H1 (cell line): Measurements from ENCODE around the gene STK36. TPM values are rescaled to one million over a fixed set of nuclear protein-coding genes. Genes with fewer than 3 reads are reported as not detected.

Experiments
- CTCF ChIA-PET: fragments of 300-600 bp; sonication (Branson Sonifier 250); formaldehyde crosslinking; loops from one replicate; lab custom pipeline; 2021; ENCODE audit not compliant: partially characterized antibody; lab: Charles Lee
- POLR2A ChIA-PET: fragments of 300-600 bp; sonication (Branson Sonifier 250); formaldehyde crosslinking; loops from one replicate; lab custom pipeline; 2021; ENCODE audit warnings: inconsistent platforms; ENCODE audit not compliant: partially characterized antibody; lab: Charles Lee
- DNase-seq, 2 experiments: peaks; one replicate each; pipeline versions ENCODE4 v3.0.0 to v3.0.0-alpha.2; 2010 to 2022; ENCODE audit warnings: low spot score in 2 of 2, low read depth in 1 of 2, mixed read lengths in 1 of 2
- FAIRE-seq: peaks from 2 replicates; lab custom pipeline; 2011; peaks lifted over from hg19 to GRCh38; lab: Jason Lieb, UNC
- H2AFZ ChIP-seq: 2 replicates; pipeline ENCODE4 v1.8.1; 2012; ENCODE audit warnings: low read length, inconsistent platforms
- H2AK5ac ChIP-seq: 2 replicates; pipeline ENCODE4 v1.6.1; 2013; ENCODE audit warnings: low read depth, low read length
- H2BK120ac ChIP-seq: replicated peaks from 2 replicates; pipeline ENCODE3; 2013; ENCODE audit warnings: low read depth, low read length, inconsistent platforms
- H2BK12ac ChIP-seq: 2 replicates; pipeline ENCODE4 v1.6.1; 2013; ENCODE audit warnings: low read depth, low read length
- H2BK15ac ChIP-seq: 2 replicates; pipeline ENCODE4 v1.6.1; 2013; ENCODE audit warnings: low read length
- H2BK20ac ChIP-seq: 2 replicates; pipeline ENCODE4 v1.6.1; 2013; ENCODE audit warnings: low read length
- H2BK5ac ChIP-seq: 2 replicates; pipeline ENCODE4 v1.6.1; 2013; ENCODE audit warnings: low read depth, low read length
- H3K14ac ChIP-seq: 2 replicates; pipeline ENCODE4 v1.6.1; 2013; ENCODE audit warnings: inconsistent platforms; ENCODE audit not compliant: insufficient read length
- H3K18ac ChIP-seq: 2 replicates; pipeline ENCODE4 v1.6.1; 2013; ENCODE audit warnings: low read length; ENCODE audit errors: extremely low read depth
- H3K23ac ChIP-seq: 2 replicates; pipeline ENCODE4 v1.6.1; 2013; ENCODE audit warnings: inconsistent platforms; ENCODE audit not compliant: insufficient read length
- H3K23me2 ChIP-seq: 2 replicates; pipeline ENCODE4 v1.6.1; 2013; ENCODE audit warnings: low read depth, low read length
- H3K27ac ChIP-seq: 2 replicates; pipeline ENCODE4 v1.6.1; 2011; ENCODE audit warnings: low read depth, low read length, inconsistent platforms
- H3K27me3 ChIP-seq, 4 experiments: replicated peaks in 1 of 4; 1 replicate in 1 of 4; 2 replicates in 3 of 4; pipeline versions ENCODE4 v1.6.1 to v1.8.1; 2011 to 2013; ENCODE audit warnings: low read length in 3 of 4, mild to moderate bottlenecking in 3 of 4, inconsistent platforms in 2 of 4, mixed read lengths in 2 of 4, moderate library complexity in 1 of 4; ENCODE audit not compliant: control insufficient read depth in 3 of 4, insufficient read depth in 3 of 4; ENCODE audit errors: extremely low read depth in 1 of 4
- H3K36me3 ChIP-seq, 4 experiments: 2 replicates each; pipeline versions ENCODE4 v1.6.1 to v1.8.1; 2011 to 2013; ENCODE audit warnings: mild to moderate bottlenecking in 4 of 4, low read length in 3 of 4, moderate library complexity in 2 of 4, control low read depth in 1 of 4, inconsistent platforms in 1 of 4; ENCODE audit not compliant: insufficient read depth in 4 of 4, control insufficient read depth in 2 of 4
- H3K4ac ChIP-seq: replicated peaks from 2 replicates; pipeline ENCODE3; 2013; ENCODE audit warnings: low read length, low read depth, mixed read lengths, inconsistent platforms; ENCODE audit not compliant: insufficient read length
- H3K4me1 ChIP-seq, 4 experiments: replicated peaks in 1 of 4; 1 replicate in 1 of 4; 2 replicates in 3 of 4; pipeline versions ENCODE4 v1.6.1 to v1.8.1; 2011 to 2013; ENCODE audit warnings: low read length in 3 of 4, inconsistent platforms in 2 of 4, mixed read lengths in 1 of 4; ENCODE audit not compliant: insufficient read depth in 4 of 4, control insufficient read depth in 3 of 4
- H3K4me2 ChIP-seq, 2 experiments: 2 replicates each; pipeline versions ENCODE4 v1.6.1 to v1.8.1; 2011 to 2013; ENCODE audit warnings: low read depth in 2 of 2, low read length in 2 of 2, control low read depth in 1 of 2, inconsistent platforms in 1 of 2, mild to moderate bottlenecking in 1 of 2; ENCODE audit not compliant: insufficient read depth in 1 of 2
- H3K4me3 ChIP-seq, 4 experiments: fragments of 200-600, 300-600 bp in 1 of 4; sonication (generic), shearing (Covaris generic), sonication (Bioruptor Twin) in 1 of 4; 2 replicates each; pipeline versions ENCODE4 v1.5.1 to v1.8.1; 2011 to 2016; ENCODE audit warnings: low read length in 4 of 4, low read depth in 3 of 4, control low read depth in 2 of 4, inconsistent platforms in 2 of 4, mild to moderate bottlenecking in 2 of 4, mixed read lengths in 1 of 4, moderate library complexity in 1 of 4; ENCODE audit not compliant: insufficient read depth in 2 of 4; ENCODE audit errors: extremely low read depth in 1 of 4
- H3K56ac ChIP-seq: replicated peaks from 2 replicates; pipeline ENCODE3; 2013; ENCODE audit warnings: low read depth, mild to moderate bottlenecking, mixed read lengths, low read length, inconsistent platforms; ENCODE audit not compliant: insufficient read length
- H3K79me1 ChIP-seq: 2 replicates; pipeline ENCODE4 v1.6.1; 2013; ENCODE audit warnings: low read depth, low read length, control low read depth
- H3K79me2 ChIP-seq, 2 experiments: 2 replicates each; pipeline versions ENCODE4 v1.6.1 to v1.8.1; 2012 to 2013; ENCODE audit warnings: low read length in 2 of 2, mild to moderate bottlenecking in 2 of 2, inconsistent platforms in 1 of 2; ENCODE audit not compliant: insufficient read depth in 2 of 2, control insufficient read depth in 1 of 2
- H3K9ac ChIP-seq, 4 experiments: replicated peaks in 1 of 4; 1 replicate in 1 of 4; 2 replicates in 3 of 4; pipeline versions ENCODE4 v1.6.1 to v1.8.1; 2011 to 2013; ENCODE audit warnings: low read depth in 3 of 4, low read length in 3 of 4, control low read depth in 2 of 4, mild to moderate bottlenecking in 2 of 4, moderate library complexity in 2 of 4, inconsistent platforms in 1 of 4; ENCODE audit errors: extremely low read depth in 1 of 4
- H3K9me3 ChIP-seq, 2 experiments: 2 replicates each; pipeline versions ENCODE4 v1.6.1 to v1.8.1; 2012 to 2013; ENCODE audit warnings: mild to moderate bottlenecking in 2 of 2, moderate library complexity in 2 of 2, control low read depth in 1 of 2, inconsistent platforms in 1 of 2, low read depth in 1 of 2, low read length in 1 of 2, mixed read lengths in 1 of 2; ENCODE audit not compliant: insufficient read depth in 2 of 2
- H4K20me1 ChIP-seq, 2 experiments: replicated peaks in 1 of 2; 2 replicates each; pipeline versions ENCODE3 to v1.8.1; 2011 to 2013; ENCODE audit warnings: inconsistent platforms in 2 of 2, low read length in 2 of 2, mild to moderate bottlenecking in 1 of 2; ENCODE audit not compliant: insufficient read depth in 2 of 2, control insufficient read depth in 1 of 2
- H4K5ac ChIP-seq: 2 replicates; pipeline ENCODE4 v1.6.1; 2013; ENCODE audit warnings: low read length, low read depth, mixed read lengths, inconsistent platforms; ENCODE audit not compliant: insufficient read length
- H4K8ac ChIP-seq: 2 replicates; pipeline ENCODE4 v1.8.0; 2013; ENCODE audit warnings: mild to moderate bottlenecking, moderate library complexity, low read length, inconsistent platforms; ENCODE audit not compliant: insufficient read depth; ENCODE audit errors: extremely low read depth
- H4K91ac ChIP-seq: replicated peaks from 2 replicates; pipeline ENCODE3; 2013; ENCODE audit warnings: low read length, mixed read lengths, inconsistent platforms; ENCODE audit not compliant: insufficient read length
- CEBPB ChIP-seq: IDR thresholded peaks from 2 replicates; pipeline ENCODE4 v1.6.1; 2012; ENCODE audit warnings: low read depth, low read length
- CREB1 ChIP-seq: IDR thresholded peaks from 2 replicates; pipeline ENCODE4 v1.6.1; 2012; ENCODE audit warnings: inconsistent platforms
- CTBP2 ChIP-seq: IDR thresholded peaks from 2 replicates; pipeline ENCODE4 v1.7.0; 2011; ENCODE audit warnings: borderline replicate concordance, mild to moderate bottlenecking, moderate library complexity, mixed read lengths, low read length; ENCODE audit not compliant: insufficient read depth, insufficient read length
- EP300 ChIP-seq, 2 experiments: IDR thresholded peaks; 1 replicate in 1 of 2; 2 replicates in 1 of 2; pipeline ENCODE4 v1.6.1; 2011 to 2012; ENCODE audit warnings: low read depth in 2 of 2, low read length in 2 of 2, mild to moderate bottlenecking in 2 of 2, borderline replicate concordance in 1 of 2, inconsistent platforms in 1 of 2, moderate library complexity in 1 of 2
- EZH2 ChIP-seq: fragments of 200-600 bp; sonication (generic); IDR thresholded peaks from 2 replicates; pipeline ENCODE4 v1.7.1; 2012; ENCODE audit warnings: low read depth, mild to moderate bottlenecking, moderate library complexity, low read length, inconsistent platforms; ENCODE audit not compliant: severe bottlenecking
- KDM4A ChIP-seq: IDR thresholded peaks from one replicate; pipeline ENCODE4 v1.7.1; 2012; ENCODE audit warnings: low read depth, mild to moderate bottlenecking, moderate library complexity, low read length, inconsistent platforms; ENCODE audit not compliant: severe bottlenecking
- PHF8 ChIP-seq: fragments of 200-600 bp; sonication (generic); conservative IDR thresholded peaks from 2 replicates; pipeline ENCODE4 v1.7.1; 2012; ENCODE audit warnings: low read depth, mild to moderate bottlenecking, inconsistent platforms, low read length, moderate library complexity
- SP1 ChIP-seq: IDR thresholded peaks from 2 replicates; pipeline ENCODE4 v1.6.1; 2011; ENCODE audit warnings: low read depth, low read length
- SP2 ChIP-seq: IDR thresholded peaks from 2 replicates; pipeline ENCODE4 v1.6.1; 2012; ENCODE audit warnings: mild to moderate bottlenecking, low read length, inconsistent platforms
- SP4 ChIP-seq: IDR thresholded peaks from 2 replicates; pipeline ENCODE4 v1.6.1; 2012; ENCODE audit warnings: low read length, inconsistent platforms
- WGBS, 2 experiments: shearing (Covaris generic) in 1 of 2; methylation state at CpG; one replicate each; pipeline versions ENCODE4 v1.1.6 to v1.1.7; 2013 to 2015; ENCODE audit warnings: low lambda C conversion rate in 2 of 2, mixed read lengths in 2 of 2, inconsistent platforms in 1 of 2, low coverage in 1 of 2, missing lambda C conversion rate in 1 of 2; ENCODE audit not compliant: insufficient replicate concordance in 2 of 2, insufficient coverage in 1 of 2, insufficient read length in 1 of 2; ENCODE audit errors: extremely low coverage in 1 of 2, missing lambda C conversion rate in 1 of 2; 5-methylcytosine and 5-hydroxymethylcytosine counted together
- polyA plus RNA-seq, 7 experiments: library from polyadenylated mRNA; depleted of rRNA in 3 of 7; stranded (reverse) in 5 of 7; unstranded in 2 of 7; fragments of >200 nt in 5 of 7; fragments of 200-250 nt in 2 of 7; gene quantifications; 1 replicate in 5 of 7; 2 replicates in 1 of 7; 4 replicates in 1 of 7; pipeline versions ENCODE4 v1.2.1 to v1.2.3, GENCODE V29; 2011 to 2013; ENCODE audit warnings: missing spikeins in 2 of 7, mixed read lengths in 2 of 7
- total RNA-seq: library from RNA; stranded (reverse); fragmentation: NEBNext Ultra II Directional; extraction: Animal tissue kit (Norgen Biotek cat#: 25700); gene quantifications from 2 replicates; pipeline ENCODE4 v1.2.1, GENCODE V29; 2021
- TF ChIP-seq, protein P1 (sequence below): IDR thresholded peaks from 2 replicates; pipeline ENCODE4 v1.6.1; 2012; ENCODE audit warnings: low read length, inconsistent platforms
- TF ChIP-seq, protein P2 (sequence below): IDR thresholded peaks from 2 replicates; pipeline ENCODE4 v1.6.1; 2011; ENCODE audit warnings: low read depth, mild to moderate bottlenecking, low read length; ENCODE audit not compliant: insufficient read depth

The STK36 gene
- total and polyA plus RNA-seq, 2 of the 8 experiments (the other 6 are each of a cell fraction or from before 2014, with no cell fraction given) = 41.4 to 57.6 TPM

DNA sequence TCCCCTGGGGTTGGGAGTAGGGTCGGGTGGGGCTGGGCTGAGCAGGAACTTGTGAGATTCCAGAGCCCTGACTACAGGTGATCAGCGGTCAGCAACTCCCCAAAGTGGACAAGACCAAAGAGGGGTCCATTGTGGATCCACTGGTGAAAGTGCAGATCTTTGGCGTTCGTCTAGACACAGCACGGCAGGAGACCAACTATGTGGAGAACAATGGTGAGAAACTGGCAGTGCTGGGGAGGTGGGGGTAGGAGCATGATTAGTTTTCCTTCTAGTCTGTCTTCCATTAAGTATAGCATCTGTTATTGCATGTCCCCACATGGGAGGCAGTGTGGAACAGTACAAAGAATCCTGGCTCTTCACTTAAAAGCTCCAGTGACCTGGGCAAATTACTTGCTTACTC is 36.2 kb upstream of the STK36 start:
- no peak overlapping the region for H2BK15ac ChIP-seq
- H3K4me2 ChIP-seq = no peak overlapping the region
- H3K4me3 ChIP-seq = no peak overlapping the region
- H3K36me3 ChIP-seq = peaks cover 20 to 62% (median 48%) of the 10 kb centered on the region in 4 experiments
- H4K20me1 ChIP-seq = peaks cover 0 to 6% of the 10 kb centered on the region in 2 experiments
- DNase-seq (no peak), FAIRE-seq (no peak)
- no peak overlapping the region for H2AK5ac ChIP-seq
- H3K23ac ChIP-seq = no peak overlapping the region
- no peak overlapping the region for H4K8ac ChIP-seq
- H3K4ac ChIP-seq = no peak overlapping the region
- no peaks in the 10 kb centered on the region for H3K27me3 ChIP-seq
- no peak overlapping the region for H2BK120ac ChIP-seq
- H3K27ac ChIP-seq = no peak overlapping the region
- no peak overlapping the region for H2AFZ ChIP-seq
- H3K14ac ChIP-seq = no peak overlapping the region
- H3K9ac ChIP-seq = no peak overlapping the region
- H3K4me1 ChIP-seq = no peaks in the 10 kb centered on the region
- H3K79me1 ChIP-seq = no peaks in the 10 kb centered on the region; the same call in 1 of the 2 replicates
- H3K56ac ChIP-seq = no peak overlapping the region
- CTCF ChIA-PET = interaction anchor here (0.6 to 1.5 kb wide), 4 partner anchors 14 to 227 kb away, joined by 3 to 5 read pairs (median 3); no protein-coding TSS in a partner anchor
- no peaks in the 10 kb centered on the region for H3K79me2 ChIP-seq
- POLR2A ChIA-PET = interaction anchor here (1.1 to 2.3 kb wide), 2 partner anchors 10 to 24 kb away, joined by 3 to 13 read pairs; partner anchors contain the start of genes BCS1L and ZNF142
- H4K91ac ChIP-seq = no peak overlapping the region
- no peak overlapping the region for H4K5ac ChIP-seq
- H3K9me3 ChIP-seq = no peaks in the 10 kb centered on the region
- H2BK5ac ChIP-seq = no peak overlapping the region
- H2BK12ac ChIP-seq = no peak overlapping the region
- no peak overlapping the region for H3K18ac ChIP-seq
- WGBS, 2 experiments = 100% methylated on average over 5 of the region's 5 CpGs; no CpG with 5 or more reads in 1 of the 2 experiments
- no peaks in the 10 kb centered on the region for H3K23me2 ChIP-seq
- no peak overlapping the region for H2BK20ac ChIP-seq
- TF ChIP-seq KDM4A (no peak), EZH2 (no peak), PHF8 (no peak), CEBPB (no peak), SP1 (no peak), SP2 (no peak), CTBP2 (no peak), SP4 (no peak), CREB1 (no peak), EP300 (IDR thresholded peaks at IDR 0.05; ENCODE audit: borderline replicate concordance in 1 of 2, low read depth in 2 of 2, low read length in 2 of 2) (no peak)
- TF ChIP-seq, protein P1, sequence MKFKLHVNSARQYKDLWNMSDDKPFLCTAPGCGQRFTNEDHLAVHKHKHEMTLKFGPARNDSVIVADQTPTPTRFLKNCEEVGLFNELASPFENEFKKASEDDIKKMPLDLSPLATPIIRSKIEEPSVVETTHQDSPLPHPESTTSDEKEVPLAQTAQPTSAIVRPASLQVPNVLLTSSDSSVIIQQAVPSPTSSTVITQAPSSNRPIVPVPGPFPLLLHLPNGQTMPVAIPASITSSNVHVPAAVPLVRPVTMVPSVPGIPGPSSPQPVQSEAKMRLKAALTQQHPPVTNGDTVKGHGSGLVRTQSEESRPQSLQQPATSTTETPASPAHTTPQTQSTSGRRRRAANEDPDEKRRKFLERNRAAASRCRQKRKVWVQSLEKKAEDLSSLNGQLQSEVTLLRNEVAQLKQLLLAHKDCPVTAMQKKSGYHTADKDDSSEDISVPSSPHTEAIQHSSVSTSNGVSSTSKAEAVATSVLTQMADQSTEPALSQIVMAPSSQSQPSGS = no peak
- TF ChIP-seq, protein P2, sequence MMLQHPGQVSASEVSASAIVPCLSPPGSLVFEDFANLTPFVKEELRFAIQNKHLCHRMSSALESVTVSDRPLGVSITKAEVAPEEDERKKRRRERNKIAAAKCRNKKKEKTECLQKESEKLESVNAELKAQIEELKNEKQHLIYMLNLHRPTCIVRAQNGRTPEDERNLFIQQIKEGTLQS = no peak
